GM18505 (cell line): ENCODE measurements around the gene RSPO4.

ENCODE experiments used
- ATAC-seq: cut with Tn5 transposase; IDR thresholded peaks from one replicate; pipeline ENCODE4 v1.9.1; 2021; ENCODE audit not compliant: unreplicated experiment
- POLR2A ChIP-seq: IDR thresholded peaks from 4 replicates; pipeline ENCODE4 v1.6.1; 2011; ENCODE audit warnings: borderline replicate concordance; ENCODE audit not compliant: insufficient read depth, insufficient read length; ENCODE audit errors: extremely low read depth

Gene RSPO4

GRCh38 chr20:951384-952169, 50.5 kb downstream of the RSPO4 start:
- TF ChIP-seq POLR2A, result no peak
- ATAC-seq, result no peak

DNA sequence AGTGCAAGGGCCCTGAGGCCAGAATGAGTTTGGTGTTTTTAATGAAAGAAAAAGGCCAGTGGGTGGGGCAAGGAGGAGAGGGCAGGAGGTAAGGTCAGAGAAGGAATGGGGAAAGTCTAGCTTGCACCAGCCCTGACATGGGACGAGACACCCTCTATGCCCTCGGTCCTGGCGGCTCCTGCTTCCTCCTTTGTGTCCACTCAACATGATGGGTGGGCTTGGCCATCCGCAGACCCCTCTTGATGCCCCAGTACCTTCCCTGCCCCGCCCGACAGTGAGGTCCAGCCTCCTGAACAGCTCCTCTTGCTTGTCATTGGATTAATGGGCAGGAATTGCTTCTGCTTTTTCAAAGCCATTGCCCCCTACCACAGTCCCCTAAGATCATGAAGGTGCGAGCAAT, 52.4 kb downstream of the RSPO4 start:
- no peak for ATAC-seq

GRCh38 chr20:946826-947225, 55.3 kb downstream of the RSPO4 start:
- no peak for TF ChIP-seq POLR2A

More for the DNA sequence above, 52.4 kb downstream of the RSPO4 start:
- no peak for TF ChIP-seq POLR2A

GRCh38 chr20:945841-946240, 56.3 kb downstream of the RSPO4 start:
- ATAC-seq, result no peak
- TF ChIP-seq POLR2A, result no peak

More at GRCh38 chr20:946826-947225, 55.3 kb downstream of the RSPO4 start:
- ATAC-seq, result no peak

DNA sequence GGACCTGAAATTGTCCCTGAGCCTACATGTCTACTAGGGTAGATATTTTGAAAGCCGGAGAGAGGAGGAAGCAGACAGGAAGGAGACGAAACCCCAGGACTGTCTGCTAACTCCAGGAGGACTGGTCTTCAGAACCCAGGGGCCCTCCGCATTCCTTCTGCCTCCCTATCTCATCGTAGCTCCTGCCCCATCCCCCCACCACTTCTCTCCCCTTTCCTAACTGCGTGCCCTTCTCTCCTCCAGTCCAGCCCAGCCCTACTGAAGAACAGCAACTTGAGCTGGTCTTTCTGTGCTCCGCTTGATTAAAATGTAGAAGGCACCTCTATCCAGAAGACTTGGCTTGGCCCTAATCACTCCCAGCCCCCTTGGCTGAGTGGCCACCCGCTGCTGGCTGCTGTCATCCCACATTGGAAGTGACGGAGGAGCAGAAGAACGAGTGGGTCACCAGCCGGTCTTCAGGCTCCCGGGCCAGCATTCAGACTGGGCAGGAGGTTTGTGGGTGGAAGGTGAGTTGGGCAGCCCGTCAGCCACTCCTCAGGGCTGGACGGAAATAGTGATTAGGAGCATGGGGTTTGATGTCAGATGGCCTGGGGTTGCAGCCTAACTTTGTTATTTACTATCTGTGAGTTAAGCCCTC, 57.2 kb downstream of the RSPO4 start:
- TF ChIP-seq POLR2A, result no peak
- ATAC-seq, result no peak

DNA sequence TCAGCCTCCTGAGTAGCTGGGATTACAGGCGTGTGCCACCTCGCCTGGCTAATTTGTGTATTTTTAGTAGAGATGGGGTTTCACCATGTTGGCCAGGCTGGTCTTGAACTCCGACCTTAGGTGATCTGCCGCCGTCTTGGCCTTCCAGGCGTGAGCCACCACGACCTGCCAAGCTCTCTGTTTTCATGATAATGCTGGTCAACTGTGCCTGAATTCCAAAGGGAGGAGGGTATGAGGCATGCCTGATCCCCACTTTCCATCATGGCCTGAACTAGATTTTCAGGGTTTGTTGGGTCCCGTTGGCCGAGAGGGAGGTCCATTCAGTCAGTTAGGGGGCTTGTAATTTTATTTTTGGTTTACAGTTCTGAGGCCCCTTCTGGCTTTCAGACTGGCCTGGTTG, 58.0 kb downstream of the RSPO4 start:
- TF ChIP-seq POLR2A, result no peak
- ATAC-seq, result no peak

DNA sequence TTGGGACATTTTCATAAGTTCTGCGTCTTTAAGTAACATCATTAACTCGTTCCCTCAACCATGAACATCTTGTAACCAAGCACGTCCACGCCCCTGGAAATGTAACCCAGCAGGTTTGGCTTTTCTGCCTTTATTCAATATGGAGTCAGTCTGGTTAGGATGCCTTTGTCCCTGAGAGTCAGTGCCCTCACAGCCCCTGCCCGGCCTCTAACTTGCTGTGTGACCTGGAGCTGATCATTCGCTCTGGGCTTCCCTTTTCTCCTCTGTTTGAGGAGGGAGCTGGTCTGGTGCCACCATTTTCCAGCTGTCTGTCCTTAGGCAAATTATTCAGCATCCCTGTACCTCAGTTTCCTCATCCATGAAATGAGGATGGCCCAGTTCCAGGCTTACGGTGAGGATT, 59.5 kb downstream of the RSPO4 start:
- no peak for ATAC-seq
- TF ChIP-seq POLR2A, result no peak

DNA sequence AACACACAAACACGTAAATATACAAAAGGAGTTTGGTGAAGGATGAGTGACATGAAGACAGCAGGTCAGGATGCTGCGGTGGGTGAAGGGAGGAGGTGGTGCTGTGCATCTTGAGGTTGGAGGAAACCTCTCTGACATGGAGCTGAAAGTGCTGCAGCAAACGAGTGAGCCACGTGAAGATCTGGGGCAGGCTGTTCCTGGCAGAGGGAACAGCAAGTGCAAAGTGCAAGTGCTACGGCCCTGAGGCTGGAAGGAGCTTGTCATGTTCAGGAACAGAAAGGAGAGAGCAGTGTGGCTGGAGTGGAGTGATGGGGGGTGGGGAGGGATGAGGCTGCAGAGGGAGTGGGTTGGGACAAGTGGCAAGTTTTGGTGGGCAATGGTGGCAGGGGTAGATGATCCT, 61.2 kb downstream of the RSPO4 start:
- no peak for ATAC-seq
- no peak for TF ChIP-seq POLR2A

- ATAC-seq, result no peak
- TF ChIP-seq POLR2A, result no peak
Observed at GRCh38 chr20:939606-940005, 62.5 kb downstream of the RSPO4 start.

- no peak for ATAC-seq
- TF ChIP-seq POLR2A, result no peak
Observed at GRCh38 chr20:934186-934840, 67.8 kb downstream of the RSPO4 start.

DNA sequence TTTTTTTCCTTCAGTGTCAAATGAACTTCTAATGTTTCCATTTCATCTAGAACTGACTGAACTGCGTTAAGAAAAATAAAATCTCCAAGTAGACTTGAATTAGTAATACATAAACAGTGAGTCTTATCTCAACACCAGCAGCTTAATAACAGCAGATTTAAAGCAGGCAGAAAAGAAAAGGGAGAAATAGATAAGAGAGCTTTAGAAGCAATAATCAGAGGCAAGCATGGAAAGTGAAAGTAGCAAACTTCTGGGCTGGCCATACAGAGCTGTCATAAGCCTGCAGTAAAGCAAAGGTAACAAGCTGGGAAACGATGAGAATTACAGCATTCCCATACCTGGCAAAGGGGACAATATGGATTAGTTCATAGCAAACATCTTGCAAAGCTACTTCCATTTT, 69.1 kb downstream of the RSPO4 start:
- no peak for TF ChIP-seq POLR2A
- no peak for ATAC-seq

GRCh38 chr20:931401-931800, 70.7 kb downstream of the RSPO4 start:
- ATAC-seq, result no peak
- no peak for TF ChIP-seq POLR2A

- no peak for TF ChIP-seq POLR2A
- no peak for ATAC-seq
Observed at GRCh38 chr20:926670-927069, 75.4 kb downstream of the RSPO4 start.

GRCh38 chr20:925516-925915, 76.6 kb downstream of the RSPO4 start:
- no peak for TF ChIP-seq POLR2A
- no peak for ATAC-seq
